HG03571 (cell line): ENCODE results near the gene TMEM200B.
"Not testable (repeated sequence)": the region's sequence is repeated elsewhere in the genome, so short reads cannot be mapped to it uniquely, and the experiment has no call there.

Source experiments
- ATAC-seq: cut with Tn5 transposase; IDR thresholded peaks from one replicate; pipeline ENCODE4 v1.9.1; 2021; ENCODE audit not compliant: unreplicated experiment

TMEM200B gene

DNA sequence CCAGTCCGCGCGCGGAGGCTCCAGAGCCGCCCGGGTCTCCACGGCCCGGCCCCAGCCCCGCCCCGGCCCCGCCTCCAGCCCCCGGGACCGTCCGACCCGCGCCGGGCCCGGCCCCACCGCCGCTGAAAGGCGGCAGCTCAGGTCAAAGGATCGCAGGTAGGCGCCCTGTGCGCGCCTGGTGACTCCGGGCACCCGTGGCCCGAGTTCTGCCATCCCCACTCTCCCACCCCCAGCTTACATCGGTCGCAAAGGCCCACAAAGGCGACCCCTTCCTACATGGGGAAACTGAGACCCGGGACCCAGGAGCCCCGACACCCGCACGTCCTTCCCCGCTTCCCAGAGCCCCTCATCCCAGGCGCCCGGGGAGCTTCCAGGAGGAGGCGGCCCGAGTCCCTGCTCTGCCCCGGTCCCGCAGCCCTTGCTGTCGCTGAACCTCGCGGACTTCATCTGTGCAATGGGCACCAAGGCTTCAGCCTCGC lies at the start of gene TMEM200B:
TSS of gene TMEM200B (minus strand) at position 17 of the 479 bp plus-strand sequence. CDS start 2,075 bp downstream, outside the sequence.
- no peak for ATAC-seq

DNA sequence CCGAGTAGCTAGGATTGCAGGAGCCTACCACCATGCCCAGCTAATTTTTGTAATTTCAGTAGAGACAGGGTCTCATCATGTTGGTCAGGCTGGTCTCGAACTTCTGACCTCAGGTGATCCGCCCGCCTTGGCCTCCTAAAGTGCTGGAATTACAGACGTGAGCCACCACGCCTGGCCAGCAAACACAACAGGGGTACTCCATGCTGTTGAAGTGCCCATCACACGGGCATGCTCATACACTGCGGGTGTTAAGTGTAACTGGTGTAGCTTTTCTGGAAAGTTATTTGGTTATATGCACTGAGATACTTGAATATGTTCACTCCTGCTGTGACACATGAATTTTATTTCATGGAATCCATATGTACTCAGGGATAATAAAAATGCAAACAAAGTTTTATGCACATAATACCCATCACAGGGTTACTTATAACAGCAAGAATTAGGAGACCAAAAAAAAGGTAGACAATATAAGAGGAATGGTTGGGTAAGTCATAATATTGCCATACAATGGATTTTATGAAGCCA lies 48.8 kb upstream of the TMEM200B start:
- ATAC-seq: no peak

DNA sequence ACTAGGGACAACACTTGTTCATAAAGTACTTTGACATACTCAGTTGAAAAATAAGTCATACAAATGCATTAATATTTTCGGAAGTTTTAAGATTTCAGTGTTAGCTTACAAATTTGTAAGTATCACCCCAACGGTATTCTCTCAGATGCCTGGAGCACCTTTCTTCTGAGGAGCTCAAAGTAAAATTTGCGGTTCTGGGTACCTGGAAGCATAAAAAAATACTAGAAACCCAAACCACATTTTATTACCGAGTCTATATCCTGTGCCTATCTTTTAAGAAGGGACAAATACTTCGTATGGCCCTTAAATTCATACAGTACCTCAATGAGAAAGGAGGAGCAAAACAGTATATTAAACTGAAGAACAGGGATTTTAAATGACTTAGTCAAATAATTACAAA lies 47.8 kb upstream of the TMEM200B start:
- ATAC-seq: no peak

DNA sequence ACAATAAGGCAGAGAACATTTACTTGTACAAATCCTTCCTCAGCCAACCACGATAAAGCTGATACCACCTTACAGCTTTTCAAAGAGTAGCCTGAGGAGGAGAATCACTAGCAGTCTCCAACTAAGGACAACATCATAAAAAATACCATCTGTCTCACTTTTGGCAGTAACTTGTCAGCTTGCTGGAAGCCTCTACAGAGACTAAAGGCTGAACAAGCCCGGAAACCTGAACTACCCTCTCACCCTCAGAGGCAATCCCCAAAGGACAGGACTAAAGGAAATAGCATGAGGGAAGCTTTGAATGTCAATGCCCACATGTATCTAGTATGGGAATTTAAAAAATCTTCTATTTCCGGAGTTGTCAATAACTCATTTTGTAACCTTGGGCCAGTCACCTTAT lies 47.4 kb upstream of the TMEM200B start:
- ATAC-seq: no peak

DNA sequence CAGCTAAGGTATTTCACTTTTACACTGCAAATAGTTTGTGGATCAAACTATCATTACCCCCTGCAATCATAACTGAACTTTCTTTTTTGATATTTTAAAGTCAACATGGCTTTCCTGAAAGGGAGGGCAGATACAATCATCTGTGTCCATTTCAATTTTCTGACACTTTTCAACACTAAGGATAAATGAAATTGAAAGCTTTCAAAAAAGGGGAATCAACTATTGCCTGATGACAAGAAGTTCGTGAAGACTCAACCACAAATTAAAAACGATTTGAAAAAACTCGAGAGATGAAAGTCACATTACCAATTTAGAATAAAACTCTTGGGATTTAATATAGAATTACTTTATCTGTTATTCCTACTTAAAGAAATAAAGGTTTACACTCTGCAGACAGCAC lies 46.3 kb upstream of the TMEM200B start:
- ATAC-seq: no peak

DNA sequence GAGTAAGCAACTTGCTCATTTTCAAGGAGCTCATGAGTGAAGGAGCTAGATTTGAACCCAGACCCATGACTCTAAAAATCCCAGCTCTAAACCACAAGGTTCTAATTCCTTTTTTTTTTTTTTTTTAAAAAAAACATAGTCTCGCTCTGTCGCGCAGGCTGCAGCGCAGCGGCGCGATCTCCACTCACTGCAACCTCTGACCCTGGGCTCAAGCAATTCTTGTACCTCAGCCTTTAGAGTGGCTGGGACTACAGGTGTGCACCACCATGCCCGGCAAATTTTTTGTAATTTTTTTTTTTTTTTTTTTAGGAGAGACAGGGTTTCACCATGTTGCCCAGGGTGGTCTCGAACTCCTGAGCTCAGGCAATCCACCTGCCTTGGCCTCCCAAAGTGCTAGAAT lies 44.2 kb upstream of the TMEM200B start:
- no peak for ATAC-seq

DNA sequence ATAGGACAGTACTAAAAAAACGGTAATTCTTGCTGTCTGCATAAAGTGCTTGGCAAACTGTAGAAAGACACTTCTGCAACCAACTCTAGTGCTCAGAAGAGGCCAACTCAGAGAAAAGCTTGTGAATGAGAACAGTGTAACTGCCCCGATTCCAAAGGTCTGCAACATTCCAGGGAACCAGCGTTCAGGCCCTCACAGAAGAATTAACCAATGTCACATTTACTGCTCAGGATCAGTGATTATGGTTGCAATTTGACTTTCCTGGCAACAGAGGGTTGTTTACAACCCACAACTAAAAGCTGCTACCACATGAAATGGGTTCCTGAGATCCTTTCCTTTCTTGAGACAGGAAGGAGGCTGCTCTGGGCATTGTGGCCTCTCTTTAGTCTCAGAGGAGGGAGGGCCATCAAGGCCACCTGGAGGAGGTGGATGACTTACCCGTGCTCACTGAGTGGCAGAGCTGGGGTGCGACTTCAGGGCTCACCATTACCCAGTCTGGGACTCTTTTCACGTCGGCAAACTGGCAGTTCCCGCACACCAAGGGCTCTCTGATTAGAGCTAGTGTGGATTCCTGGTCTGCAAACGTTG lies 42.7 kb upstream of the TMEM200B start:
- no peak for ATAC-seq

DNA sequence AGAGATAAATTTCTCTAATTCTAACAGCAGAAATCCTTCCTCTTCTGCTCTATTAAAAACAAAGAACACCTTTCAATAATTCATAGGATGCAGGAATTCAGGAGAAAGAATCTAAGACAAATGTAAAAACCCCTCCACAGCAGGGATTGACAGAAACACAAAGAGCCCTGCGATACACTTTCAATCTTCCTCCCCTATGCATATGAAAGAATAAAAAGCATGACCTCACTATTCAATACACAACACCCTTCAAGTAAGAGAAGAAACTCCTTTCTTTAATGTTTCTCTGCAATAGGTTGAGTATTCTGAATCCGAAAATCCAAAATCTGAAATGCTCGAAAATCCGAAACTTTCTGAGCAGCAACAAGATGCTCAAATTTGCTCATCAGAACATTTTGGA lies 40.9 kb upstream of the TMEM200B start:
- ATAC-seq: no peak

DNA sequence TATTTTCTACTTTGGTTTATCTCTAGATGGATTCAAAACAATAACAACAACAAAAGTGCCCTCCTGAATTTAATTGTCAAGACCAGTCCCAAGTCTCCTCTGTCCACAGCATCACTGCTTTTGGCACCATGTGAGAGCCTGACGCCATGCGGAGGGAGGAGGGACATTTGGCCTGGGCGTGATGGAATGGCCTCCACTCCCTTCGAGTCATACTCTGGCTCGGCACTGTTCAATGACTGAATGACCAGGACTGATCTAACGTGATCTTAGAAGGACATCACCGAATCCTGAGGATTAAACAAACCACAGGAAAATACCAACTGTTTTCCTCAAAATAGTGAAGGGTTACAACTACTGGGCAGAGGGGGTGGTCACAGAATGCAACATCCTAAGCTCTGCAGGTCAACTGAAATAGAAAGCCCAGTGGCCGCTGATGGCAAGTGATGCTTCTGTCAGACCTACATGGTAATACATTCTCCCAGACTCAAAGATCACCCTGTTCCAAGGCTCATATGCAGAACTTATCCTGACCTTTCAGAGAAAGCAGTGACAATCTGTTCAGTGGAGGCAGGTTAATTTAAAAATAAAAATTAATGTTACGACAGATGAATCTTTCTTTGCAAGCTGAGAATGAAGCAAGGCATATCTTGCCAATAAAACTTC lies 38.9 kb upstream of the TMEM200B start:
- no peak for ATAC-seq

DNA sequence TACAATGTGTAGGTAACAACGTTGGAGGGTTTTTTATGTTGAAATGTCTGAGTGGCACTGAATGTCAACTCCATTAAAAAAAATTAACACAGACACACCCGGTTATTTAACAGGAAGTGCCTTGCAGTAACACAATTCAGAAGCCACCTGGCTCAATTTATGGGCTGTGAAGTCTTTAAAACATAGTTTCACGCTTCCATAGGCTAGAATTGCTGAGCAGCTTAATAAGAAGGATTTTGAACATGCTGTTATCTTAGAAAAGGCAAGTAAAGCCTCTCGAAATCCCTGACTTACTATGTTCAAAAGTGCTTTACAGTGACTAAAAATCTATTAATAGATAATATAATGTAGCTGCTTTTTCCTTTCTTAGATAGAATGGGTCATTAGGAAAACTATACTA lies 38.3 kb upstream of the TMEM200B start:
- no peak for ATAC-seq

DNA sequence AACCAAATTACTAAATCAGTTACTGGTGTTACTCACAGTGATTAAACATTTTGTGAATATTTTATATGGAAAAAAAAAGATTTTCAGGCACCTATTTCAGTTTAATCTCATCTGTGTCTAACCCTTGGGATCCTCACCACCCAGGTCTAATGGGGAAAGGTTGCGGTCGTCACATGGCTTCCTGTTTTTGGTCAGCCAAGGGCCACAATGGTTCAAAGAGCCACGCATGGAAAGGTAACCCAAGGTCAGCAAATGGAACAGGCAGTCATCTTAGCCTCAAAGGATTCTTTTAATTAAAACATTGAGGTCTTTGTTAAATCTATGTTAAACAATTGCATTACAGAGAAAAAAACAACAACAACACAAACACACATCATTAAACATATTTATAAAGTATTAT lies 36.1 kb upstream of the TMEM200B start:
- ATAC-seq: no peak

DNA sequence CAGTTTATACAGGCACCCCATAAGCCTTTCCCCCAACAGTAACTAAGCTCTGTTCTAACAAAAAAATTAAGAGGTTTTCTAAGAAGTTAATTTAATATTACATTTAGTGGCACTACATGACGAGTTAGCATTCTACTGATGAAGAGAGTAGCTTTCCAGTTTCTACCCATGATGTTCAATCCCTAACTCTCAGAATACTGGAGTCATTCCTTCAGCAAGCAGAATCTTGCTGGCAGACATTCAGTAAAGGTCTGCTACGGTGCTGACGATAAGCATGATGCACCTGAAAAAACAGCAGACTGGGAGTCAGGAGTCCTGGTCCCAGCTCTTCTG lies 33.5 kb upstream of the TMEM200B start:
- ATAC-seq: no peak

DNA sequence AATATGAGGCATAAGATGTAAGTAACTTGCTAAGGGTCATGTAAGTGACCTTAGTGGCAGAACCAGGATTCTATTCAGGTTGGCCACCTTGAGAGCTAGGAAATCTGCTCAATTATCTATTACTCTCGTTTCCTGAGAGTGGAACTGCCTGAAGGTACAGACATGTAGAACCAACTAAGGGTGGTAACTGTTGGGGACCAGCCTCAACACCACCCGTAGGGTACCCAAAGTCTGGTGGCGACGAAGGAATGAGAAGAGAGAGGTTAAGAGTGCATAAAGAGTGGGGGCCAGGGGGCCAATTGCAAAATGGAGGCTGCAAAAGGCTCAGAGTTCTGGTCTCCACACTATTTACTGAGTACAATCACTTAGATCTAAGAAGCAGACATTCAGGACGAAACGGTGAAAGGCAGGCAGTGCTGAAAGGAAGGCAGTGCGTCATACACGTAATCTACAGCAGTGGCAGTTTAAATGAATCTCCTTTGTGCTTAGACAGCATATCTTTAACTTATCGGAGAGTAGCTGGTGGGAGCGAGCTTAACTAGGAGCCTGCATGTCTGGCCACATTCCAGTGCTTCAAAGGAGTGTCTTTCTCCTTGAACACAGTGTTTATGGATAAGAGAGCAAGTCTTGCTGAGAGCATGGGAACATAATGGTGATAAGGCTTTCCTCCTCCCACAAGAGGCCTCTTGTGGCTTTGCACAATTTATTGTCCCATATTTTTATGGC lies 33.0 kb upstream of the TMEM200B start:
- no peak for ATAC-seq

DNA sequence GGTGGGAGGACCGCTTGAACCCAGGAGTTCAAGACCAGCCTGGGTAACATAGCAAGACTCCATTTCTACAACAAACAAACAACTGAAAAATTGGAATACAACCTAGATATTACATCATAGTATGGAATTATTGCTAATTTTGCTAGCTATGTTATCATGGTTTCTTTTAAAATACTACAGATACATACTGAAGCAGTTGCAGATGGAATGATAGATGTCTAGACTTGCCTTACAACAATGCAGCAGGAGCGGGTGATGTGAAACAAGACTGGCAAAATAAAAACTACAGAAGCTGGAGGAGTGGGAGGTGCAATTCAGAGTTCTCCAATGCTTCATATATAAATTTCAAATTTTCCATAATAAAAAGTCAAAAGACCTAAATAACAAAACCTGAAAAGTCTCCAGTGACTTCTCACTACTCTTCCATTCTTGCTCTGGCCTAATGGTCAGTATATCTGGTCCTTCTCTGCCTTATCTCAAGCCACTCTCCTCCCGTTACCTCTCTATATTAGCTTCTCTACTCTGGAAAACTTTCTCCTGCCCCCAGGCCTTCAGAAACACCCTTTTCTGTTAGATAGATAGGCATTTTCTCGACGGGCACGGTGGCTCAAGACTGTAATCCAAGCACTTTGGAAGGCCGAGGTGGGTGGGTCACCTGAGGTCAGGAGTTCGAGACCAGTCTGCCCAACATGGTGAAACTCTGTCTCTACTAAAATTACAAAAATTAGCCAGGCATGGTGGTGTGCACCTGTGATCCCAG lies 28.5 kb upstream of the TMEM200B start:
- no peak for ATAC-seq

DNA sequence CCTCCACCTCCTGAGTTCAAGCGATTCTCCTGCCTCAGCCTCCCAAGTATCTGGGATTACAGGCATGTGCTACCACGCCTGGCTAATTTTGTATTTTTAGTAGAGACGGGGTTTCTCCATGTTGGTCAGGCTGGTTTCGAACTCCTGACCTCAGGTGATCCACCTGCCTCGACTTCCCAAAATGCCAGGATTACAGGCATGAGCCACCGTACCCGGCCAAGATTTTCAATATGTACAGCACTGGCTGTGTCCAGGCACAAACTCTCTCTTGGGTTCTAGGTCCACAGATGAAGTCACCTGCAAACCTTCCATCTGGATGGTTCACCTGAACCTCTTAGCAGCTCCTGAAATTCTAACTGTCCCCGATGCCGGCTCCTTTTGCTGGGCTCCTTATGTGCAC lies 26.6 kb upstream of the TMEM200B start:
- not testable (repeated sequence) for ATAC-seq

DNA sequence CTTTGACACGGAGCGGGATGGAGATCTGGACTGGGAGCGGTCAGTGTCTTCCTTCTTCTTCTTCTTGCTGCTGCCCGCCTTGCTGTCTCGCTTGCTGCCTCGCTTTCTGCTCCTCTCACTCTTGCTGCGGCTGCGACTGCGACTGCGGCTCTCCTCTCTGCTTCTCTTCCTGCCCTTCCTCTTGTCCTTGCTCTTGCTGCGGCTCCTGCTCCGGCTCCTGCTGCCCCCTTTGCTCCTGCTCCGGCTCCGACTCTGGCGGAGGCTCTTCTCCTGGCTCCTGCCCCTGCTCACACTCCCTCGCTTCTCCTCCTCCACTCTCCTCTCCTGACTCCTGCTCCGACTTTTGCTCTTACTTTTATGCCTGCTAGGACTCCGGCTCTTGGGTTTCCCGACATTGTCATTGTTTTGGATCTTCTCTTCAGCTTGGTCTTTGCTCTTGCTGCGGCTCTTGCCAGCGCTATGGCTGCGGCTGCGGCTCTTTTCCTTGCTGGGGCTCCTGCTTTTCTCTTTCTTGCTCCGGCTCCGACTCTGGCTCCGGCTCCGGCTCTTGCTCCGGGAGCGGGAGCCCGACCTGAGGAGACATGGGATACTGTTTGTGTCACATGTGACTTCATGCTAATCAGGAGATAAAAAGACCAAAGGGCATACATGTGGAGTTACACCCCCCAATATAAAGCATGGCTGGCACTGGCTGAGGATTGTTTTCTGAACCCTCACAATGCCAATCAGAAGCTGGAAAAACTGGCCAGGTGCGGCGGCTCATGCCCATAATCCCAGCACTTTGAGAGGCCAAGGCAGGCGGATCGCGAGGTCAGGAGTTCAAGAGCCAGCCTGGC lies 25.2 kb upstream of the TMEM200B start:
- no peak for ATAC-seq

DNA sequence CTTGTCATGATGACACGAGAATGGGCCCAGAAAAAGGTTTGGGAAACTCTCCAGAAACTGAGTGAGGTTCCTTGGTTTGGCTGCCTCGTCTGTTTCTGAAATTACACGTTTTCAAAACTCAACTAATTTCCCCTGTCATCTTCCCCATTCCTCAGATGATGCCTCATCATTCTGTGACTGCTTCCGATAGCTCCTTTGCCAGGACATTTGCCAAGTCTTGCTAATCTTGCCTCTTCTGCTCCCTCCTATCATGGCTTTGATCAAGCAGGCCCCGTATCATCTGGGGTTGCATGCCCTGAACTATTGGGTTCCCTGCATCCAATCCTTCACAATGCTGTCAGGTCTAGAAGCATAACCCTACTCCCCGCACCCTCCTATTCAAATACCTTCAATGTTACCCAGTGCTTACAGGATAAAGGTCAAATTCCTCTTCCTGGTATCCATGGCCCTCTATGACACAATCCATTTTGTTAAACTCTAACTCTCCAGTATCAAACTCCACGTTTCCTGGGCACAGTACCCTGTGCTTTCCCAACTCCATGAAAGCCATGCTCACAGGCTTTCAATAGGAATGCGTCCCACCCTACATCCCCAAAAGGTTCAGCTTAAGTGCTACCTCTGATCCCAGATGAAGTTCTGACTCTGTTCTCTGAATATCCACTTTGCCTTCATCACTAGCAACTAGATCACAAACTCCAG lies 22.2 kb upstream of the TMEM200B start:
- ATAC-seq: no peak

DNA sequence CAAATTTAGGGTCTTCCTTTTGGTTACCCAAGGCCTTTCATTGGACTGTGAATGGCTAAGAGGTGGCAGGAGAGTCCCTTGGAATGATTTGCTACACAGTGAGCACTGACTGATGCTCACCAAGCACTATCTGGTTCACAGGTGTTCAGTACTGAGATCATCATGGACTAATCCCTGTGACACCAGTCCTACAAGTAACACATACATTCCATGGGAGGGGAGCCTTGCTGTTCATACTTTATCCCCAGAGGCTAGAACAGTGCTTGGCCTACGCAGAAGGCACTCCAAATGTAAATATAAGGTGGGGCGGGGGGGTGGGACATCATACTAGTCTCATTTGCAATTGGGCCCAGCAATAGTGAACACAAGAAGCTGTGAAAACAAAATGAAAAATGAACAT lies 20.5 kb upstream of the TMEM200B start:
- no peak for ATAC-seq

DNA sequence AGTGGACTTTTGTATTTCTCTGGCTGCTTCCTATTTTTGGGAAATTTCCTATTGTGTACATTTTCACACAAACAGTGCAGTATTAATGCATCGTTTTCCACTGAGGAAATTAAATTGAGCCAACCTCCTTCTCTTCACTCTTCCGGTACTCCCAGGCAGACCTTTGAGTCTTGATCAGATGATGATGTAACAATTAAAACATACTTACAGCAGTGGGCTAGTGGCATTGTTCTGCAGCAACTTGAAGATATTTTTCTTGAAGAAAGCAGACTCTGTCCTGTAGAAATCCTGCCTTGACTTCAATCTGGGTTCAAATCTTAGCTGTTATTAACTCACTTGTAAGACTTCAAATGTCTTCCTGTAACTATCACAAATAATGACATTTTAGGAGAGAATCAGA lies 19.0 kb upstream of the TMEM200B start:
- no peak for ATAC-seq

DNA sequence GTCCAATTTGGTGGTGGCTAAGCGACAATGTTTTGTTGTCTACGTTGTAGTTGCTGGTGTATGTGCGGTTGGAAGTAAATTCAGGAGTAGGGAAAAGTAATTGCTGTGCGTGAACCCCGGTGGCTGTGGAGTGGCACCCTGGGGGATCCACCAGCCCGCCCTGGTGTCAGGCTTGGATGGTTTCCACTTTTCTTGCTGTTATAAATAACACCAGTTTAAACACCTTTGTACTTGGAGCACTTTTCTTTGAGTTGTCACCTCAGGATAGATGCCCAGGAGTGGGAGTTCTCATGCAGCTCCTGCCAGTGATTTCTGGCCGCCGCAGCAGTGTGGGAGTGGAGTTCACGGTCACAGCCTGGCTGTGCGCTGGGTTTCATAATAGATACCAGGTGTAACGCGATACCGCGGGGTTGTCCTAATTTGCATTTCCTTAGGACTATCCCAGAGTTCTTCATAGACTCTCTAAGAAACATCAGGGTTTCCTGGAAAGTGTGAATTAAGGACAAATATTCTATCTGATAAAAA lies 12.8 kb upstream of the TMEM200B start:
- ATAC-seq: no peak
